Stimulated activated CD8-positive, alpha-beta memory T cell treated with anti-CD3 and anti-CD28 coated beads, Interleukin-15, amount 100 ng/mL, for 48 hours (primary cell): ENCODE measurements around the gene HCK.
"Not testable (repeated sequence)": the region's sequence is repeated elsewhere in the genome, so short reads cannot be mapped to it uniquely, and the experiment has no call there.

Experiments used
- DNase-seq, 2 donors: peaks; one replicate each; pipeline ENCODE4 v3.0.0-alpha.2; 2020; ENCODE audit warnings: low read depth in 2 of 2

The HCK gene

DNA sequence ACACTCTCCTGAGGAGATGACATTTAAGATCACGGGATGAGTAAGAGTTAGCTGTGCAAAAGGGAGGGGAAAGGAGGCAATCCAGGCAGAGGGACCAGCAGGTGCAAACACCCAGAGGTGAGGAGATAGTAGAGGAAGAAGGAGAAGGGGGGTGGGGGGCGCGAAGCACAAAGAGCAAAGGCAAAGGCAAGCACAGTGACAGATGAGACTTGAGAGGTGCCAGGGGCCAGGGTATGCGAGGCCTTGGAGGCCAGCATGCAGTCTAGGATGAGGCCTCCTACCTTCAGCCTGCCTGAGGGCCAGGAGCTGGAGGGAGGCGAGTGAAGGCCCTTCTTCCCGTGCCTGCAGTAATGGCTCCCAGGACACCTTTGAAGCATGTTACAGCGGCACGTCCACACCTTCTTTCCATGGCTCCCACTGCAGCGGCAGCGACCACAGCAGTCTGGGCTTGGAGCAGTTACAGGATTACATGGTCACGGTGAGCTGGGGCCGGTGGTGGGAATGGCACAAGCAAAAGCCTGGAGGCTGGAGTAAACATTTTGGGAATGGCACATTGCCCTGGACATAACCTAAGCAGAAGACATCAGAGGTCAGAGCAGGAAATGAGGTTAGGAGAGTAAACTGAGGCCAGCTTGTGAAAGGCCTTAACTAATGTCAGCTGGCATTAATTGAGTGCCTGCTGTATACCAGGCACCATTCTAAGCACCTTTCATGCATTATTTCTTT is 23.2 kb upstream of the HCK start:
- DNase-seq, result no peak

DNA sequence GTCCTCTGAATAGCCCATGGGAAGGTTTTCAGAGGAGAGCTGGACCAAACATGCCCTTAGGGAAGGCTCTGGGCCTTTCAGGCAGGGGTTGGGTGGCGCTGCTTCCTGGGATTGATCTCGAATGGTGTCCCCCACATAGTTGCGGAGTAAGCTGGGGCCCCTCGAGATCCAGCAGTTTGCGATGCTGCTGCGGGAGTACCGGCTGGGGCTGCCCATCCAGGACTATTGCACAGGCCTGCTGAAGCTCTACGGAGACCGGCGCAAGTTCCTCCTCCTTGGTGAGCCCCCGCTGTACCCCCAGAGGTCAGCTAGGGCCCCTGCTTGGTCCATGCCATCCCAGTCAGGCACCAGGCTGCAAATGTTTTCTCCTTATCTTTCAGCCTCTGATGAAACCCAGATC is 22.5 kb upstream of the HCK start:
- DNase-seq, result no peak

DNA sequence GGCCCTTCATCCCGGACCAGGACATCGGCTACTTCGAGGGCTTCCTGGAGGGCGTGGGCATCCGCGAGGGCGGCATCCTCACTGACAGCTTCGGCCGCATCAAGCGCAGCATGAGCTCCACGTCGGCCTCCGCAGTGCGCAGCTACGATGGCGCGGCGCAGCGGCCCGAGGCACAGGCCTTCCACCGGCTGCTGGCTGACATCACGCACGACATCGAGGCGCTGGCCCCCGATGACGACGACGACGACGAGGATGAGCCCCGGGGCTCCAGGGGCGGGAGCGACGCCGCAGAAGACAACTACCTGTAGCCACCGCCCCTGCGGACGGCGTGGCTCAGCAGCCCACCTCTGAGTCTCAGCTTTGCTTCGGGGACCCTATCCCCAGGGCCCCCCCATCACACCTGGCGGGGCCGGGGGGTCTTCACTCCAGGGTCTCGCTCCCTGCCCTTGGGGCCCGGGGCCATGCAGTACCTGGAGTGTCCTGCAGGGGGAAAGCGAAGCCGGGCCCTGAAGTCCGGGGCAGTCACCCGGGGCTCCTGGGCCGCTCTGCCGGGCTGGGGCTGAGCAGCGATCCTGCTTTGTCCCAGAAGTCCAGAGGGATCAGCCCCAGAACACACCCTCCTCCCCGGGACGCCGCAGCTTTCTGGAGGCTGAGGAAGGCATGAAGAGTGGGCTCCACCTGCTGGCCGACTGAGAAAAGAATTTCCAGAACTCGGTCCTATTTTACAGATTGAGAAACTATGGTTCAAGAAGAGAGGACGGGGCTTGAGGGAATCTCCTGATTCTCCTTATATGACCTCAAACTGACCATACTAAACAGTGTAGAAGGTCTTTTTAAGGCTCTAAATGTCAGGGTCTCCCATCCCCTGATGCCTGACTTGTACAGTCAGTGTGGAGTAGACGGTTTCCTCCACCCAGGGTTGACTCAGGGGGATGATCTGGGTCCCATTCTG is 20.8 kb upstream of the HCK start:
- DNase-seq, result no peak

DNA sequence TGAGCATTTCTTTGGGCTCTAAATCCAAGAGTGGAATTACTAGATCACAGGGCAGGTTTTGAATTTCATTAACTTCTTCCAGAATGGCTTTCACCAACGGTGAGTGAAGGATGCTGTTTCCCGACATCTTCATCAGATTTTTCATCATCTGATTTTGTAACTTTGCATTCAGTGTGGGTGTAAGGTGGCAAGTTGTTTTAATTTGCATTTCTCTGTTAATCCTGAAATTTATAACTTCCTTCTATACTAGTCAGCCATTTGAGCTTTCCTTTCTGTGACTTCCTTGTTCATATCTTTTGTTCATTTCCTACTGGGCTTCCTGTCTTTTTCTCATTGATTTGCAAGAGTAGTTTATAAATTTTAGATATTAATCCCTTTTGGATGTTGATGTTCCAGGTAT is 18.7 kb upstream of the HCK start:
- no peak for DNase-seq

DNA sequence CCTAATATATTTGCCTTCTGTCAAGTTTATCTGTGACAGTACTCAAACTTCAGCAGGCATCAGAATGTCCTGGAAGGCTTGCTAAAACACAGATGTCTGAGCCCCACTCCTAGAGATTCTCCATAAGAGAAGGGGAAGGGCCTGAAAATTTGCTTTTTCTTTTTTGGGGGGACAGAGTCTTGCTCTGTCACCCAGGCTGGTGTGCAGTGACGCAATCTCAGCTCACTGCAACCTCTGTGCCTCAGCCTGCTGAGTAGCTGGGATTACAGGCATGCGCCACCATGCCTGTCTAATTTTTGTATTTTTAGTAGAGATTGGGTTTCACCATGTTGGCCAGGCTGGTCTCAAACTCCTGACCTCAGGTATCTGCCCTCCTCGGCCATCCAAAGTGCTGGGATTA is 18.3 kb upstream of the HCK start:
- not testable (repeated sequence) for DNase-seq

DNA sequence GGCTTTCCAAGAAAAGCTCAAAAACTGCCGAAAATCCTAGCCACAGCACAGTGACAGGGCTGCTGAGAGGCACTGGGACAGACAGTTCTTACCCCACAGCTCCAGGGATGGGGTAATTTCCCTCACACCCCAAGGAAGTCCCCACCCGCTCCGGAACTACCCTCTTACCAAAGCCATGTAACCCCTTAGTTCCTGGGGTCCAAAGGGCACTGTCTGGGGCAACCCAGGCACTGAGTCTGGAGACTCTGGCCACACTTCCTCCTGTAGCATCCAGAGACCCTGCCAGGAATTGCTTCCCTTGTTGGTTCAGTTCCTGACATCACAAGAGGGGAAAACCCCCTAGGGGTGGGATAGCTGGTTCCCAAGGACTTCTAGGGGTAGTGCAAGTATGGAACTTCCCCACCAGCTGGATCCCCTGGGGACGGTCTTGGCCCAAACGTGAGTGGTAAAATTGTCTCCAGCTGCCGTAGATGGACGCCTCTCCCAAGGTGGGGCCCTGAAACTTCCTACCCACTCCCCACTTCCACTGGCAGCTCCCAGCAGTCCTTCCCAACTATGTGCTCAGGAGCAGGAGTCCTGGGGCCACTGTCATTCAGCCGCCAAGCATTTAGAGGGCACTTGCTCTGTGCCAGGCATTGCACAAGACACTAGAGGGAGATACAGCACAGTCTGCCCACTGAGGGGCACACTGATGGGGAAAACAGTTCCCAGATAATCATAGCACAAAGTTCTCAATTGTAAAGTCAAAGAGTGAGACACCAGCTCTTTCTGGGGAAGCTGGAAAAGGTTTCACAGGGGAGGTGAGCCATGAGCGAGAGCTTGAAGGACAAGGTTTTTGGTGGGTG is 17.2 kb upstream of the HCK start:
- DNase-seq, result no peak

DNA sequence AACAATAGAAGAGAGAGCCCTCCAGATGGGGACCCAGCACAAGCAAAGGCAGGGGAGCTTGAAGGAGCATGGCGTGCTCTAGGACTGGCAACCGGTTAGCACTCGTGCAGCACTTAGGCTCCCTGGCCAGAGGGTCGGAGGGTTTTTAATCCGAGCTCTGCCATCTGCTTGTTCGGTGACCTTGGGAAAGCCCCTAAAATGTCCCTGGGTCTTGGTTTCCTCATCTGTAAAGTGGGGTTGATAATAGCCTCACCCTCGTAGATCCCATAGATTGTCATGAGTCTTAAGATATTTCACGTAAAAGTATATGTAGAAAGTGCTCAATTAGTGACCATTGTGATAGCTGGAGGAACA is 16.6 kb upstream of the HCK start:
- no peak for DNase-seq

DNA sequence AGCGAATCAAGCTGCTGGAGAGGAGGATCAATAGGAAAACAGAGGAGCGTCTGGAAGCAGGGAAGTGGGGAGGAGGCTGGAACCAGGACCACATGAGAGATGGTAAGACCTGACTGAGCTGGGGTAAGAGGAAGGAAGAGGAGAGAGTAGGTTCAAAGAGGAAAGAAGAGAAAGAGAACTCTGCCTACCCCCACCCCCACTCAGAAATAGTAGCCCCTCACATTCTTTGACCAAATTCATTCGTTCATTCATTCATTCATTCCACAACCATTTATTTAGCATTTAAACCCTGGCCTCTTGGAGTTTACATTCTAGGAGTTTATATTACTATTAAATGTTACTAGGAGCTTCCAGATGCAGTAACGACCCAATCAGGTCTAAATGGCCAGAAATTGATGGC is 15.8 kb upstream of the HCK start:
- DNase-seq, result no peak

DNA sequence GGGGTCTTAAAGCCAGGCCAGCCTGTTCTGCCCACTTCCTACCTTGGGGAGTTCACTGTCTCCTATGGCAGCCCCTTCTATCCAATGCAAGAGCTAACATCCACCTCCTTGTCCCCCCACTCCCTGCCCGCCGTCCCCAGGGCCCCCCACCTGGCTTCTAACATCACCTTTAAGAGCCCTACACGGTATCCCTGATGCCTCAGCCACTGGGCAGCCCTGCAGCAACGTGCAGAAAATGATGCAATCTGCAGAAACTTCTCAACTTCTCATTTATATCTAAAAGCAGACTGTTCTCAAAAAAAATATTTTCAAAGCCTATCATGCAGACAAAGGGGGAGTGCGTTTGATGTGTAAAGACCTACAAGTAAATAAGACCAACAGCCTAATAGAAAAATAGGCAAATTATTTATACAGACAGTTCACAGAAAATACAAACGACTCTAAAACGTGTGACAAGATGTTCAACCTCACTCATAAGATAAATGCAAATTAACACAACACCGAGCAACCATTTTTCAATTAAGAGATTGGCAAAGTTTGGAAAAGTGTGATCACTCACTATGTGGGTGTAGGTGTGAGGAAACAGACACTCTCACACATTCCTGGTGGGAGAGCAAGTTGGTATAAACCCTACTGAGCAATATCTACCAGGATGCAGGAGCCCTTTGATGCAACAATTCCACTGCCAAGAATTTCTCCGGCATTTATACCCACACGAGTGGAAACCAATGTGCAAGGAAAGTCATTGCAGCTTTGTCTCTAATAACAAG is 15.1 kb upstream of the HCK start:
- no peak for DNase-seq

DNA sequence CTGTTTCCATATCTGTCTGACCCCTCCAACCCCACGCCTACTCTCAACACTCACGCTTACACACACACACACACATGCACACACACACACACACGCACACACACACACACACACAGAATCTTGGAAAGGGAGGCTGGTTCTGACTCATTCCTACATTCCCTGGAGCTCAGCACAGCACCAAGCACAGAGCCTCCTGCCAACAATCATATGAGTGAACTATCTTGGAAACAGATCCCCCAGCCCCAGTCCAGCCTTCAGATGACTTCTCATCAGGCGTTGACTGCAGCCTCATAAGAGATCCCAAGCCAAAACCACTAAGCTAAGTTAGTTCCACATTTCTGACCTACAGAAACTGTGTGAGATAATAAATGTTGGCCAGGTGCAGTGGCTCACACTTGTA is 14.1 kb upstream of the HCK start:
- DNase-seq, result no peak

DNA sequence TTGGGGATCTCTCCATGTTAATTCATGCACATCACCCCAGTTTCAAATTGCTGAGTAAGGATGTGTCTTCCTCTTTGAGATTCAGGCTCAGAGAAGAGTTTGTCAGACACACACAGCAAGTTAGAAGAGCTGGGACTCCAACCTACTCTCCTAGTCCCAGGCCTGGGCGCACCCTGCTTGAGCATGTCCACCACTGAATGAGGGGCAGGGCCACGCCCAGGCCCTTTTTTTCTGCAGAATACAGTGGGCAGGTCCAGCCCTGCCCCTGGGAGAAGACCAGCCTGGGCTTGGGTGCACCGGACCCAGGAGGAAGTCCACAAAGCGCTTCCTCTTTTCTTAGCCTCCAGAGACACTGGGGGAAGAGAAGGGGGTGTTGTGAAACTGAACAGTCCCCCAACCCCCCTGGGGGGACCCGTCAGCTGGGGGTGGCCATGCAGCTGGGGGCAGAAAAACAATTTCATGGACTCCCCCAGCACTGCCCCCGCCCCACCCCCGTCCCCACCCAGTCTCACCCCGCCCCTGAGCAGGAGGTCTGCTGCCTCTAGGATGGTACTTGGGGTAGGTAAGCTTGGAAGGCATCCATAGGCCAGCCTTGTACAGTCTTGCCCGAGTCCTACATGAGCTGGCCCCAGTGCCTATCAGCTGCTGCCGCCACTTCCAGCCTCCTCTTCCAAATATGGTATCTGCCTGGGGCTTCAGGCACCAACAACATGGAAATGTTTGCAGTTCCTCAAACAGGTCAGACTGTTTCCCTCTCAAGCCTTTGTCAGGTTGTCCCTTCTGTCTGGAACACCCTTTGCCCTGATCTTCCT is 11.7 kb upstream of the HCK start:
- no peak for DNase-seq

DNA sequence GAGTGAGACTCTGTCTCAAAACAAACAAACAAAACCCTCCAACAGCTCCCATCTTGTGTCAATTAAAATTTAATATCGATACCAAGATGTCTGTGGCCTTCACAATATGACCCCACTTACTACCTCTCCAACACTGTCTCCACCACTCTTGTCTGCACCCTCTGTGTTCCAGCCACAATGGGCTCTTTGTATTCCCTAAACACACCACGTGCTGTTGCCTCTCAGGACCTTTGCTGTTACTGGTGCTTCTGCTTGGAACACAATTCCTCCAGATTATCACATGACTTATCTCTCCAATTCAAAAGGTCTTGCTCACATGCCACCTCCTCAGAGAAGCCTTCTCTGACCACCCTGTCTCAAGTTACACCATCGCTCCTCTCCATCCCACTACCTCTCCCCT is 6.0 kb upstream of the HCK start:
- DNase-seq, result no peak

DNA sequence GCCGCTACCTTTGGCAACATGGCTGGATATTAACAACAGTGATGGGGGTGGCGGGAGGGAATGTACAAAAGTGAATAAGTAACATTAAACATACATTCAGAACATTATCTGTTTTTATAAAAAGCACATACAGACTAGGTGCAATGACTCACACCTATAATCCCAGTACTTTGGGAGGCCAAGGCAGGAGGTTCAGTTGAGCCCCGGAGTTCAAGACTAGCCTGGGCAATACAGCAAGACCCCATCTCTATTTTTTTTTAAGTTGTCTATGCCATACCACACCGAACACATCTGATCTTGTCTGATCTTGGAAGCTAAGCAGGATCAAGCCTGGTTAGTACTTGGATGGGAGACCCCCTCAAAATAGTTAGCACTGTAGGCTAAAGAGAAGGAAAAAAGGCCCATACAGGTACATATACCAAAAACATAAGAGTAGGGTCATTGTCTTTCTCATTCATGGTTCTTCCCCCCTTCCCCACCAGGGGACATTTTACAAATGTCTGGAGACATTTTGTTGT is 1.7 kb upstream of the HCK start:
- DNase-seq, result no peak

DNA sequence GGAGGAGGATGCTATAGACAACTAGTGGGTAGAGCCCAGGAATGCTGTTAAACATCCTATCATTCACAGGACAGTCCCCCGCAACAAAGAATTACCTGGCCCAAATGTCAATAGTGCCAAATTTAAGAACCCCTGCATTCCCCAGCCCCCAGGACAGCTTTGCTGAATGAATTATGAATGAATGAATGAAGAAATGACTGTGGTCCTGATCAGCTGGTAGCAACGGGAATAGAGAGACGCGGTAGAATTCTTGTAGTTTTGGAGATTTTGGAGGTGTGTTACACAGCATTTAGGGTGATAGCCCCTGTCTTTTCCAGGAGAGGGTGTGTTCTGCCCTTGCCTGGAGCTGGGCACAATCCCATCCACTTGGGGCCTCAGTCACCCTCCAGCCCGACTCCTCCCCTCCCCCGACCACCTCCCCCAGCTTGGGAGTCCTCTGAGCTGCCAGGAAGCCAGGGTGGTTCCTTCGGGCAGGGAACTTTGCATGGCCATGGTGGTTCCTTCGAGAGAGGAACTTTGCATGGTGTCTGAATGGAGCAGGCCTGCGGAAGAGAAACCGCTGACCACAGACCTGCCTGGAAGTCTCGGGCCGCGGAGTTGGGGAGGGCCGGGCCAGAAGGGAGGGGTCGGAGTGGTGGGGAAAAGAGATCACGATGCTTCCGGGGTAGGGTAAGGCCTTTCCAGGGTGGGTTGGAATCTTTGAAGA is 1.0 kb upstream of the HCK start:
- DNase-seq, result no peak

DNA sequence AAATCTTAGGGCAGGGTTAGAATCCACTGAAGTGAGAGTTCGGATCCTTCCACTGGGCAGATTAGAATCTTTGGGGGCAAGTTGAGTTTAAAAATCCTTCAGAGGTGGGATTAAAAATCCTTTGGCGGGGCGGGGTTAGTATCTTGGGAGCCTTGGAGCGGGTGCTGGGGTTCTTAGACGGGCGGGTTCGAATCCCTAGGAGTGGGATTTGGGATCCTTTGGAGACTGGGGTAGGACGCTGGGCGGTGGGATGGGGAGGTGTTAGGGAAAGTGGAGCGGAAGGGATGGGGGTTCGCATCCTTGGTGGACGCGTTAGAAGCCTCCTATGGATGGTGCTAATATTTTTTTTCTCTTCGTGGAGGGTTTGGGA is 337 bp upstream of the HCK start:
- DNase-seq, result no peak

DNA sequence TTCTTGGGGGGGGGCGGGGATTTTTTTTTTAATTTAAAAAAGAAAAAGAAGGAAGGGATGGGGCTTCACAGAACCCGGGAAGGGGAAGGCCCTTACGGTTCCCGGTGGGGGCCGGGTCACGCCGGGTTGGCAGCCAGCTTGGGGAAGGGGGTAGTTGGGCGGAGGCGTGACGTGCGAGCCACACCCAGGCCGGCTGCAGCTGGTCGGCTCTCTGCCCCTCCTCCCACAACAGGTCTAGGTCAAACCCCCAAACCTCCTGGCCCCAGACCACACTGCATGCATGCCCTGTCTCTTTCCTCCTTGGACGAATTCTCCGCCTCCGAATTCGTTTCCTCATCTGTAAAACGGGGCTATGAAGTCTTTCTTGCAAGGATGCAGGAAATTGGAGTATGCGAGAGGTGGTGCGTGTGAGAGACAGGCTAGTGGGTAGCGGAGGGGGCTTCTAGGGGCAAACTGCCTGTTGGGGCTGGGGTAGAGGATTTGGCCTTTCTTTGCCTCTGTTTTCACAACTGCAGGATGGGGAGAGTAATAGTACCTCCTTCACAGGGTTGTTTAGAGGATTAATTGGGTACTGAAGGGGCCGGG is 828 bp downstream of the HCK start:
- DNase-seq, result no peak

DNA sequence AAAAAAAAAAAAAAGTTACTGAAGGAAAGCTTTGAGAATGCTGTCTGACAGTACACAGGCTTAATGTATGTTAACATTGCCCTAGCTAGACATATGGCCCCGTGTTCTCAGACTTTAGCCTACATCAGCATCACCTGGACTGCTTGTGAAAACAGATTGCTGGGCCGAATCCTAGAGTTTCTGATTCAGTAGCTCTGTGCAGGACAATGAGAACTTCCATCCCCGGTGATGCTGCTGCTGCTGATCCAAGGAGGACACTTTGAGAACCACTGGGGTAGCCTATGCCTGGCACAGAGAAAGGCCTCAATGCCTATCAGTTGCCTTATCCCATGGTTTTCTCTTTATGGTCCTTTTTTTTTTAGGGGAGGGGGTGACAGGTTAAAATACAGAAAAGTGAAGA is 1.6 kb downstream of the HCK start:
- no peak for DNase-seq

DNA sequence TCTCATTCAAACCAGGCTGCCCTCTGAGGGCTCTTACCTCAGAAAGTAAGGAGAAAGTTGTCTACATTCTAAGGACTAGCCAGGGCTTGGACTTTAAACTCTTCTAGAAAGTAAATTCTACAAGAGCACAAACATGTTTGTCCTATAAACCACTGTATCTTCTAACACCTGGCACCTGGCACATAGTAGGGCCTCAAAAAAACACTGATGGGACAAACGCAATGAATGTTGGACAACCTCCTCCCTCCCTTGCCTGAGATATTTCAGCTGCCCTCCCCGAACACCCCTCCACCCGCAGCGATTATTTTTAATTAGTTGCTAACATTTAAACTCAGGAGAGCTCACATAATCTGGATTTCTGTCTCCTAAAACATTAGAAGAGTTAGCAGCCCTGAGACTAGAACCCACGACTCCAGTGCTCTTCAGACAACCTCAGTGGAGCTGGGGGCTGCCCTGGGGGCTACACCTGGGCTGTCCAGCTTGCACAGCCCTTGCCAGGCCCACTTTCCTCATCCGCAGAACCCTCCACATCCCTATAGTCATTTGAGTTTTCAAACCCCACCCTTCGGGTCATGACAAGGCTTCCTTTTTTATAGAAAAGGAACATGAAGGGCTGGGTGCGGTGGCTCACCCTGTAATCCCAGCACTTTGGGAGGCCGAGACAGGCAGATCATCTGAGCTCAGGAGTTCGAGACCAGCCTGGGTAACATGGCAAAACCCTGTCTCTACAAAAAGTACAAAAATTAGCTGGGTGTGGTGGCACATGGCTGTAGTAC is 4.9 kb downstream of the HCK start:
- no peak for DNase-seq

DNA sequence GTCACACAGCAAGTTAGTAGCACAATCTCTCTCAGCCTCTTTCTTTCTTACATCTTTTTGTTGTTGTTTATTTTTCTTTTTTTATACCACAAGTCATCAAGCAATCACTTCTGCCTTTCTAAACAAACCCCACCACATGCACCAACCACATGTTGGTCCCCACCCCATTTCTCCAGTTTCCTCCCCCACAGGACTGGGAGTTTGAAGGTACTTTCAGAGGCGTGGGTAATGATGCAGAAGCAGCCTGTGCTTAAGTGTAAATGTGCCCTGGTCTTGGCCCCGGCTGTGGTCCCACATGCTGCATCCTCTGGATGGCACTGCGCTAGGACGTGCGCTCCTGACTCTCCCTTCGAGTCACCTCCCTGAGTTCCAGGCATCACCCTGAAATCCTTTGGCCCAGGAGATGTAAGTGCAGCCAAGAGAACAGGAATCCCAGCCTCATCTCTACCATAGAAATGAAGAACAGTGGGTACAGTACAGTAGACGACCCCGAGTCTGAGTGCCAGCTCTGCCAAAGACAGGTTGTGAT is 5.7 kb downstream of the HCK start:
- DNase-seq, result no peak
